Measurements from ENCODE around the gene CIAO2B. TPM values are rescaled to one million over a fixed set of nuclear protein-coding genes. Genes with fewer than 3 reads are reported as not detected.

CIAO2B gene
- total and polyA plus RNA-seq, 2 donors (not counting 3 experiments of a cell fraction or from before 2014, with no cell fraction given): 78.7 to 314 TPM

DNA sequence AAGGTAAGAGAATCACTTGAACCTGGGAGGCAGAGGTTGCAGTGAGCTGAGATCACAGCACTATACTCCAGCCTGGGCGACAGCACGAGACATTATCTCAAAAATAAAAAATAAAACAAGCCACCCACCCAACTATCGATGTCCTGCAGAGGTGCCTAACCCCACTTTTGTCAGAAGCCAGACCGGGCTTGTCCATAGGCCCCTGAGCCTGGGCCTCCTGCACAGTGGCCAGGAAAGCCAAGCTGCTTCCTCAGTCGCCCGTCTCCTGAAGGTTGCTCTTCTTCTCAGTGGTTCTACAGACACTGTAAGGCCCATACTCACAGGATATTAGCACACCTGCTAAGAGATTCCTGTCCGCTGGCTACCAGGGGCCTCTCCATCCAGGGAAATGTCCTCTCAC is 12.3 kb upstream of the CIAO2B start:
- Histone ChIP-seq H3K4me3 (replicated peaks in 1 of 3; ENCODE audit: insufficient read depth in 1 of 3, low read depth in 1 of 3, low read length in 3 of 3) (no peak overlapping the region), H3K27ac (ENCODE audit: insufficient read depth, low read depth, low read length) (no peak overlapping the region), H3K27me3 (ENCODE audit: control insufficient read depth in 2 of 2, insufficient read depth in 2 of 2, low read length in 2 of 2) (peaks cover 4 to 10% of the 10 kb centered on the region in 2 experiments), H3K79me2 (ENCODE audit: control insufficient read depth, insufficient read depth, low read length) (no peaks in the 10 kb centered on the region), H3K9me1 (replicated peaks; ENCODE audit: control insufficient read depth, extremely low read depth, insufficient read depth, low read length) (no peaks in the 10 kb centered on the region), H4K20me1 (replicated peaks; ENCODE audit: control insufficient read depth, extremely low read depth, insufficient read depth, low read length) (no peaks in the 10 kb centered on the region), H2AFZ (ENCODE audit: low read depth, low read length) (no peak overlapping the region), H3K9ac (replicated peaks; ENCODE audit: extremely low read depth, insufficient read depth, low read length) (no peak overlapping the region), H3K36me3 (ENCODE audit: control insufficient read depth in 2 of 2, extremely low read depth in 1 of 2, insufficient read depth in 2 of 2, low read length in 2 of 2) (peaks cover 0 to 18% of the 10 kb centered on the region in 2 experiments), H3K9me3 (replicated peaks; ENCODE audit: control insufficient read depth, insufficient read depth, low read length) (no peaks in the 10 kb centered on the region), H3K4me1 (ENCODE audit: control insufficient read depth, extremely low read depth, insufficient read depth, low read length) (peaks cover 12% of the 10 kb centered on the region), H3K4me2 (ENCODE audit: insufficient read depth, low read length) (no peak overlapping the region)
- dilution Hi-C loops (cut with MboI; ENCODE audit: extremely low pct_ligation_motif_present, low sequenced_read_pairs) (no loop called here), intact Hi-C loops (cut with micrococcal nuclease) (no loop called here)
- BruUV-seq (replicated peaks): no TSS peak
- CTCF ChIA-PET: interaction anchor here (0.6 to 3.4 kb wide), 3 partner anchors 9 to 209 kb away, joined by 3 to 18 read pairs (median 8); no protein-coding TSS in a partner anchor
- no peak for TF ChIP-seq POLR2A (IDR thresholded peaks at IDR 0.05; ENCODE audit: low read depth, low read length)
- no peak for TF ChIP-seq CTCF (IDR thresholded peaks at IDR 0.05; ENCODE audit: extremely low read depth in 1 of 2, insufficient read depth in 1 of 2, low read depth in 1 of 2, low read length in 2 of 2)
- no peak for TF ChIP-seq GATA2 (IDR thresholded peaks at IDR 0.05; ENCODE audit: insufficient read depth, insufficient read length, low read depth, low read length)
- POLR2A ChIA-PET: no interaction called here
- DNase-seq (ENCODE audit: low read depth, low spot score): no peak
- FAIRE-seq: no peak

DNA sequence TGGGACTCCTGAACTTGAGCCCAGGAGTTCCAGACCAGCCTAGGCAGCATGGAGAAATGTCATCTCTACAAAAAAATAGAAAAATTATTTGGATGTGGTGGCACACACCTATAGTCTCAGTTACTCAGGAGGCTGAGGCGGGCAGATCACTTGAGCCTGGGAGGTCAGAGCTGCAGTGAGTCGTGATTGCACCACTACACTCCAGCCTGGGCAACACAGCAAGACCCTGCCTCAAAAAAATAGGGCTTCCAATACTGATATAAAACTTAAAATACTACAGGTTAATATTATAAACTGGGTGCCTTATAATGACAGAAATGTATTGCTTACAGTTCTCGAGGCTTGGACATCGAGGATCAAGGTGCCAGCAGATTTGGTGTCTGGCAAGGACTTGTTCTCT is 11.7 kb upstream of the CIAO2B start:
- TF ChIP-seq MYC (IDR thresholded peaks at IDR 0.05; ENCODE audit: low read depth, low read length) (no peak), FOS (IDR thresholded peaks at IDR 0.05; ENCODE audit: borderline replicate concordance, insufficient read depth, low read length) (no peak), POLR2AphosphoS5 (IDR thresholded peaks at IDR 0.05; ENCODE audit: insufficient read depth, low read depth, low read length) (no peak), GATA2 (IDR thresholded peaks at IDR 0.05; ENCODE audit: insufficient read depth, insufficient read length, low read depth, low read length) (no peak), EZH2 (IDR thresholded peaks at IDR 0.05; ENCODE audit: borderline replicate concordance, low read depth, low read length, severe bottlenecking) (no peak), MAX (IDR thresholded peaks at IDR 0.05; ENCODE audit: insufficient read depth, insufficient read length) (no peak), CTCF (IDR thresholded peaks at IDR 0.05; ENCODE audit: extremely low read depth in 1 of 2, insufficient read depth in 1 of 2, low read depth in 1 of 2, low read length in 2 of 2) (no peak), POLR2A (IDR thresholded peaks at IDR 0.05; ENCODE audit: low read depth, low read length) (no peak), JUN (IDR thresholded peaks at IDR 0.05; ENCODE audit: borderline replicate concordance, insufficient read depth, insufficient read length, low read depth) (no peak)
- Histone ChIP-seq H3K4me3 (replicated peaks in 1 of 3; ENCODE audit: insufficient read depth in 1 of 3, low read depth in 1 of 3, low read length in 3 of 3) (no peak overlapping the region), H3K79me2 (ENCODE audit: control insufficient read depth, insufficient read depth, low read length) (no peaks in the 10 kb centered on the region), H3K9me1 (replicated peaks; ENCODE audit: control insufficient read depth, extremely low read depth, insufficient read depth, low read length) (no peaks in the 10 kb centered on the region), H3K27me3 (ENCODE audit: control insufficient read depth in 2 of 2, insufficient read depth in 2 of 2, low read length in 2 of 2) (peaks cover 4 to 10% of the 10 kb centered on the region in 2 experiments), H3K9me3 (replicated peaks; ENCODE audit: control insufficient read depth, insufficient read depth, low read length) (no peaks in the 10 kb centered on the region), H3K27ac (ENCODE audit: insufficient read depth, low read depth, low read length) (no peak overlapping the region), H3K4me2 (ENCODE audit: insufficient read depth, low read length) (no peak overlapping the region), H3K36me3 (ENCODE audit: control insufficient read depth in 2 of 2, extremely low read depth in 1 of 2, insufficient read depth in 2 of 2, low read length in 2 of 2) (peaks cover 0 to 23% of the 10 kb centered on the region in 2 experiments), H2AFZ (ENCODE audit: low read depth, low read length) (no peak overlapping the region), H4K20me1 (replicated peaks; ENCODE audit: control insufficient read depth, extremely low read depth, insufficient read depth, low read length) (no peaks in the 10 kb centered on the region), H3K4me1 (ENCODE audit: control insufficient read depth, extremely low read depth, insufficient read depth, low read length) (peaks cover 12% of the 10 kb centered on the region), H3K9ac (replicated peaks; ENCODE audit: extremely low read depth, insufficient read depth, low read length) (no peak overlapping the region)
- dilution Hi-C loops (cut with MboI; ENCODE audit: extremely low pct_ligation_motif_present, low sequenced_read_pairs) (no loop called here), intact Hi-C loops (cut with micrococcal nuclease) (no loop called here)
- FAIRE-seq: no peak
- no TSS peak for BruUV-seq (replicated peaks)
- DNase-seq (ENCODE audit: low read depth, low spot score): no peak
- CTCF ChIA-PET: interaction anchor here (0.5 to 3.4 kb wide), 4 partner anchors 8 to 448 kb away, joined by 3 to 18 read pairs (median 4); no protein-coding TSS in a partner anchor
- POLR2A ChIA-PET: no interaction called here
